NB4 (cell line): ENCODE data around the gene VSIG2.

ENCODE experiments used
- CTCF ChIP-seq: IDR thresholded peaks from one replicate; pipeline ENCODE4 v1.5.1; 2012; ENCODE audit warnings: low read depth, low read length
- MAX ChIP-seq: IDR thresholded peaks from 2 replicates; pipeline ENCODE4 v1.6.1; 2011; ENCODE audit warnings: low read depth, low read length
- MYC ChIP-seq: IDR thresholded peaks from 2 replicates; pipeline ENCODE4 v1.6.1; 2011; ENCODE audit warnings: low read depth, low read length
- POLR2A ChIP-seq: IDR thresholded peaks from 2 replicates; pipeline ENCODE4 v1.6.1; 2011; ENCODE audit warnings: mild to moderate bottlenecking; ENCODE audit not compliant: insufficient read length; ENCODE audit errors: extremely low read depth

- TF ChIP-seq CTCF (peak; percentile 15), POLR2A (no peak), MAX (no peak), MYC (no peak)
Measured at GRCh38 chr11:124746621-124747243, 5.3 kb downstream of the VSIG2 start.
